Measurements from ENCODE around the gene ARHGAP27. TPM values are rescaled to one million over a fixed set of nuclear protein-coding genes. Genes with fewer than 3 reads are reported as not detected.

The ARHGAP27 gene
- total and polyA plus RNA-seq, 2 experiments from 2014 or later = 21.1 to 27.9 TPM

- H3K27me3 ChIP-seq = no peaks in the 10 kb centered on the region
- no peaks in the 10 kb centered on the region for H3K9me3 ChIP-seq (ENCODE audit: low read depth)
- H3K27ac ChIP-seq = no peak overlapping the region
- no peaks in the 10 kb centered on the region for H3K4me1 ChIP-seq (ENCODE audit: insufficient read depth)
- H3K79me2 ChIP-seq = no peaks in the 10 kb centered on the region
- WGBS (ENCODE audit: low lambda C conversion rate, missing lambda C conversion rate) = 74% methylated on average over 8 of the region's 8 CpGs
- H3K4me3 ChIP-seq = no peak overlapping the region
- H3K9me2 ChIP-seq (replicated peaks; ENCODE audit: insufficient read depth) = no peaks in the 10 kb centered on the region
- DNase-seq (ENCODE audit: low spot score) = no peak
- H4K20me1 ChIP-seq (ENCODE audit: insufficient read depth, poor library complexity, severe bottlenecking) = no peaks in the 10 kb centered on the region
- no peaks in the 10 kb centered on the region for H3K36me3 ChIP-seq (replicated peaks; ENCODE audit: insufficient read depth, low read depth)
- TF ChIP-seq EZH2 (IDR thresholded peaks at IDR 0.05; ENCODE audit: borderline replicate concordance) (no peak), EZH2phosphoT487 (IDR thresholded peaks at IDR 0.05; ENCODE audit: low read depth, severe bottlenecking, unreplicated experiment) (no peak)
- TF ChIP-seq, protein P1, sequence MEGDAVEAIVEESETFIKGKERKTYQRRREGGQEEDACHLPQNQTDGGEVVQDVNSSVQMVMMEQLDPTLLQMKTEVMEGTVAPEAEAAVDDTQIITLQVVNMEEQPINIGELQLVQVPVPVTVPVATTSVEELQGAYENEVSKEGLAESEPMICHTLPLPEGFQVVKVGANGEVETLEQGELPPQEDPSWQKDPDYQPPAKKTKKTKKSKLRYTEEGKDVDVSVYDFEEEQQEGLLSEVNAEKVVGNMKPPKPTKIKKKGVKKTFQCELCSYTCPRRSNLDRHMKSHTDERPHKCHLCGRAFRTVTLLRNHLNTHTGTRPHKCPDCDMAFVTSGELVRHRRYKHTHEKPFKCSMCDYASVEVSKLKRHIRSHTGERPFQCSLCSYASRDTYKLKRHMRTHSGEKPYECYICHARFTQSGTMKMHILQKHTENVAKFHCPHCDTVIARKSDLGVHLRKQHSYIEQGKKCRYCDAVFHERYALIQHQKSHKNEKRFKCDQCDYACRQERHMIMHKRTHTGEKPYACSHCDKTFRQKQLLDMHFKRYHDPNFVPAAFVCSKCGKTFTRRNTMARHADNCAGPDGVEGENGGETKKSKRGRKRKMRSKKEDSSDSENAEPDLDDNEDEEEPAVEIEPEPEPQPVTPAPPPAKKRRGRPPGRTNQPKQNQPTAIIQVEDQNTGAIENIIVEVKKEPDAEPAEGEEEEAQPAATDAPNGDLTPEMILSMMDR (IDR thresholded peaks at IDR 0.05; ENCODE audit: poor library complexity) = no peak
- H3K4me2 ChIP-seq = no peak overlapping the region
- no peak overlapping the region for H2AFZ ChIP-seq
Measured at GRCh38 chr17:45380991-45381390, 51.7 kb downstream of the ARHGAP27 start.

GRCh38 chr17:45380046-45380765 is 52.5 kb downstream of the ARHGAP27 start:
- no peaks in the 10 kb centered on the region for H3K27me3 ChIP-seq
- TF ChIP-seq EZH2 (IDR thresholded peaks at IDR 0.05; ENCODE audit: borderline replicate concordance) = no peak
- TF ChIP-seq, protein P1 (IDR thresholded peaks at IDR 0.05; ENCODE audit: poor library complexity) = no peak
- TF ChIP-seq EZH2phosphoT487 (IDR thresholded peaks at IDR 0.05; ENCODE audit: low read depth, severe bottlenecking, unreplicated experiment) = no peak
- no peak for DNase-seq (ENCODE audit: low spot score)
- no peaks in the 10 kb centered on the region for H3K36me3 ChIP-seq (replicated peaks; ENCODE audit: insufficient read depth, low read depth)
- WGBS (ENCODE audit: low lambda C conversion rate, missing lambda C conversion rate) = 90% methylated on average over 13 of the region's 13 CpGs
- no peaks in the 10 kb centered on the region for H3K9me3 ChIP-seq (ENCODE audit: low read depth)
- no peaks in the 10 kb centered on the region for H3K9me2 ChIP-seq (replicated peaks; ENCODE audit: insufficient read depth)
- no peaks in the 10 kb centered on the region for H3K79me2 ChIP-seq
- H3K4me1 ChIP-seq (ENCODE audit: insufficient read depth) = no peaks in the 10 kb centered on the region
- H4K20me1 ChIP-seq (ENCODE audit: insufficient read depth, poor library complexity, severe bottlenecking) = no peaks in the 10 kb centered on the region
- H3K4me2 ChIP-seq = no peak overlapping the region
- H2AFZ ChIP-seq = no peak overlapping the region
- no peak overlapping the region for H3K27ac ChIP-seq
- H3K4me3 ChIP-seq = no peak overlapping the region

GRCh38 chr17:45377401-45377800 is 55.3 kb downstream of the ARHGAP27 start:
- no peak overlapping the region for H2AFZ ChIP-seq
- WGBS (ENCODE audit: low lambda C conversion rate, missing lambda C conversion rate) = 91% methylated on average over 7 of the region's 8 CpGs
- DNase-seq (ENCODE audit: low spot score) = no peak
- TF ChIP-seq, protein P1 (IDR thresholded peaks at IDR 0.05; ENCODE audit: poor library complexity) = no peak
- TF ChIP-seq EZH2 (IDR thresholded peaks at IDR 0.05; ENCODE audit: borderline replicate concordance) (no peak), EZH2phosphoT487 (IDR thresholded peaks at IDR 0.05; ENCODE audit: low read depth, severe bottlenecking, unreplicated experiment) (no peak)
- H3K79me2 ChIP-seq = no peaks in the 10 kb centered on the region
- no peak overlapping the region for H3K4me2 ChIP-seq
- no peak overlapping the region for H3K4me3 ChIP-seq
- no peaks in the 10 kb centered on the region for H3K36me3 ChIP-seq (replicated peaks; ENCODE audit: insufficient read depth, low read depth)
- no peak overlapping the region for H3K27ac ChIP-seq
- no peaks in the 10 kb centered on the region for H3K9me2 ChIP-seq (replicated peaks; ENCODE audit: insufficient read depth)
- no peaks in the 10 kb centered on the region for H3K9me3 ChIP-seq (ENCODE audit: low read depth)
- H3K4me1 ChIP-seq (ENCODE audit: insufficient read depth) = peaks cover 4% of the 10 kb centered on the region
- H3K27me3 ChIP-seq = no peaks in the 10 kb centered on the region
- no peaks in the 10 kb centered on the region for H4K20me1 ChIP-seq (ENCODE audit: insufficient read depth, poor library complexity, severe bottlenecking)

All from hepatocyte (in vitro differentiated cells).